B cell (primary cell): ENCODE measurements around the gene MYCBP2. TPM values are rescaled to one million over a fixed set of nuclear protein-coding genes. Genes with fewer than 3 reads are reported as not detected.

Experiments used
- ATAC-seq: fragments of 200-7000 bp; cut with Tn5 transposase; one replicate; pipeline ENCODE4 v1.10.0; 2021; ENCODE audit warnings: low read depth, mild to moderate bottlenecking, moderate number of reproducible peaks, moderate library complexity
- CTCF ChIA-PET: fragments of 350-600 bp; sonication (Branson Sonifier 250); formaldehyde crosslinking; loops from one replicate; lab custom pipeline; 2021; ENCODE audit warnings: antibody characterized with exemption, inconsistent platforms; lab: Charles Lee
- POLR2A ChIA-PET: fragments of 350-600 bp; sonication (Branson Sonifier 250); formaldehyde crosslinking; loops from one replicate; lab custom pipeline; 2021; ENCODE audit warnings: antibody characterized with exemption; lab: Charles Lee
- DNase-seq: peaks from one replicate; pipeline ENCODE4 v3.0.0; 2013
- H2AFZ ChIP-seq: 2 replicates; pipeline ENCODE4 v1.6.1; 2012; ENCODE audit warnings: mild to moderate bottlenecking, low read depth, low read length; ENCODE audit not compliant: insufficient read depth, poor library complexity, severe bottlenecking
- H3K27ac ChIP-seq, 2 donors: 1 replicate in 1 of 2; 2 replicates in 1 of 2; pipeline ENCODE4 v1.5.1; 2012 to 2013; ENCODE audit warnings: low read length in 2 of 2, mild to moderate bottlenecking in 2 of 2, moderate library complexity in 1 of 2
- H3K27me3 ChIP-seq, 4 experiments: fragments of 200-600 bp in 1 of 4; sonication (generic) in 1 of 4; replicated peaks in 1 of 4; 1 replicate in 2 of 4; 2 replicates in 2 of 4; pipeline versions ENCODE4 v1.6.1 to v1.7.0; 2013 to 2016; ENCODE audit warnings: low read length in 3 of 4, mild to moderate bottlenecking in 2 of 4, mixed read lengths in 1 of 4, moderate library complexity in 1 of 4; ENCODE audit not compliant: insufficient read depth in 4 of 4, control insufficient read depth in 3 of 4; ENCODE audit errors: control extremely low read depth in 1 of 4
- H3K36me3 ChIP-seq, 2 experiments: replicated peaks in 1 of 2; 1 replicate in 1 of 2; 2 replicates in 1 of 2; pipeline versions ENCODE4 v1.6.1 to v1.7.1; 2013; ENCODE audit warnings: low read length in 1 of 2; ENCODE audit not compliant: insufficient read depth in 2 of 2, control insufficient read depth in 1 of 2; ENCODE audit errors: control extremely low read depth in 1 of 2, extremely low read depth in 1 of 2
- H3K4me1 ChIP-seq, 2 donors: fragments of 200-600 bp in 1 of 2; sonication (generic) in 1 of 2; 1 replicate in 1 of 2; 2 replicates in 1 of 2; pipeline versions ENCODE4 v1.5.1 to v1.6.1; 2013 to 2017; ENCODE audit warnings: low read length in 2 of 2; ENCODE audit not compliant: control insufficient read depth in 2 of 2, insufficient read depth in 2 of 2
- H3K4me2 ChIP-seq: replicated peaks from 2 replicates; pipeline ENCODE3; 2012; ENCODE audit warnings: mild to moderate bottlenecking, low read depth, low read length; ENCODE audit not compliant: poor library complexity, severe bottlenecking
- H3K4me3 ChIP-seq, 5 experiments: fragments of 200-600 bp in 1 of 5; sonication (generic) in 1 of 5; 1 replicate in 3 of 5; 2 replicates in 2 of 5; pipeline versions ENCODE4 v1.5.1 to v1.7.0; 2011 to 2016; ENCODE audit warnings: low read length in 4 of 5, mild to moderate bottlenecking in 4 of 5, low read depth in 2 of 5, control low read depth in 1 of 5, moderate library complexity in 1 of 5; ENCODE audit not compliant: insufficient read depth in 1 of 5; ENCODE audit errors: control extremely low read depth in 1 of 5, extremely low read depth in 1 of 5
- H3K79me2 ChIP-seq: fragments of 200-600 bp; sonication (generic); one replicate; pipeline ENCODE4 v1.6.0; 2016; ENCODE audit warnings: low read length; ENCODE audit not compliant: control insufficient read depth, insufficient read depth
- H3K9ac ChIP-seq: fragments of 200-600 bp; sonication (generic); 2 replicates; pipeline ENCODE4 v1.6.1; 2017; ENCODE audit warnings: mild to moderate bottlenecking, low read length, moderate library complexity
- H3K9me3 ChIP-seq, 3 donors: one replicate each; pipeline versions ENCODE4 v1.6.1 to v1.7.1; 2013; ENCODE audit warnings: low read length in 2 of 3; ENCODE audit not compliant: control insufficient read depth in 2 of 3, insufficient read depth in 1 of 3; ENCODE audit errors: control extremely low read depth in 1 of 3
- H4K20me1 ChIP-seq: 2 replicates; pipeline ENCODE4 v1.6.0; 2012; ENCODE audit warnings: mild to moderate bottlenecking, low read length; ENCODE audit not compliant: insufficient read depth, control insufficient read depth, poor library complexity, severe bottlenecking
- H3K27ac Mint-ChIP-seq: one replicate; pipeline ENCODE4 v1.8.0; 2021; ENCODE audit warnings: mixed read lengths
- H3K27me3 Mint-ChIP-seq: one replicate; pipeline ENCODE4 v1.8.0; 2021; ENCODE audit warnings: mixed read lengths
- H3K4me1 Mint-ChIP-seq: one replicate; pipeline ENCODE4 v1.8.0; 2021; ENCODE audit warnings: mixed read lengths
- H3K4me3 Mint-ChIP-seq: one replicate; pipeline ENCODE4 v1.8.0; 2021; ENCODE audit warnings: mixed read lengths
- H3K9me3 Mint-ChIP-seq: one replicate; pipeline ENCODE4 v1.8.0; 2022; ENCODE audit warnings: mixed read lengths; ENCODE audit not compliant: insufficient read depth
- CTCF ChIP-seq: fragments of 200-600 bp; IDR thresholded peaks from one replicate; pipeline ENCODE4 v1.8.0; 2022; ENCODE audit warnings: antibody characterized with exemption, mild to moderate bottlenecking
- EZH2 ChIP-seq: IDR thresholded peaks from 2 replicates; pipeline ENCODE4 v1.6.1; 2012; ENCODE audit warnings: borderline replicate concordance, low read depth, mild to moderate bottlenecking, moderate library complexity, low read length; ENCODE audit not compliant: insufficient read depth, poor library complexity, severe bottlenecking
- WGBS: methylation state at CpG from one replicate; pipeline ENCODE4 v1.1.5; 2013; ENCODE audit warnings: missing lambda C conversion rate; ENCODE audit not compliant: insufficient coverage; 5-methylcytosine and 5-hydroxymethylcytosine counted together
- intact Hi-C: fragments of 100-400 bp; cut with micrococcal nuclease; formaldehyde crosslinking; loops from one replicate; pipeline ENCODE4 v1.10.0; 2022
- polyA plus RNA-seq: library from polyadenylated mRNA; depleted of rRNA; stranded (reverse); fragments of >200 nt; gene quantifications from 2 replicates; pipeline ENCODE4 v1.2.3, GENCODE V29; 2012
- total RNA-seq, 2 donors: library from RNA; stranded (reverse); fragments of 120-200 nt in 1 of 2; gene quantifications; 1 replicate in 1 of 2; 2 replicates in 1 of 2; pipeline versions ENCODE4 v1.2.3 to v1.2.4, GENCODE V29; 2013 to 2022

The MYCBP2 gene
- total and polyA plus RNA-seq, 2 donors (not counting 1 experiment from before 2014, with no cell fraction given): 84.0 to 237 TPM

- ChIA-PET CTCF (no interaction called here), POLR2A (no interaction called here)
- no peak overlapping the region for H3K4me3 Mint-ChIP-seq
- DNase-seq (no peak), ATAC-seq (no peak)
- H3K27me3 Mint-ChIP-seq: no peaks in the 10 kb centered on the region
- no peak overlapping the region for H2AFZ ChIP-seq
- H3K27me3 ChIP-seq: no peaks in the 10 kb centered on the region
- no peaks in the 10 kb centered on the region for H4K20me1 ChIP-seq
- no peaks in the 10 kb centered on the region for H3K4me1 Mint-ChIP-seq
- TF ChIP-seq EZH2 (no peak), CTCF (no peak)
- H3K79me2 ChIP-seq: peaks cover 3% of the 10 kb centered on the region
- no peak overlapping the region for H3K27ac ChIP-seq
- intact Hi-C loops: no loop called here
- no peaks in the 10 kb centered on the region for H3K9me3 Mint-ChIP-seq
- no peak overlapping the region for H3K9ac ChIP-seq
- no peak overlapping the region for H3K4me3 ChIP-seq
- no CpG with 5 or more reads among the region's 2 CpGs for WGBS
- H3K36me3 ChIP-seq: peaks cover 7 to 76% of the 10 kb centered on the region in 2 experiments
- H3K4me2 ChIP-seq: no peak overlapping the region
- H3K27ac Mint-ChIP-seq: no peak overlapping the region
- H3K9me3 ChIP-seq: no peaks in the 10 kb centered on the region
- H3K4me1 ChIP-seq: no peaks in the 10 kb centered on the region
These were observed 155.4 kb downstream of the MYCBP2 start for GRCh38 chr13:77171451-77171850.

GRCh38 chr13:77168237-77168636, 158.7 kb downstream of the MYCBP2 start:
- Histone ChIP-seq H3K36me3 (peaks cover 9 to 86% of the 10 kb centered on the region in 2 experiments), H3K4me2 (no peak overlapping the region), H3K4me3 (no peak overlapping the region), H2AFZ (no peak overlapping the region), H3K9me3 (no peaks in the 10 kb centered on the region), H3K9ac (no peak overlapping the region), H3K4me1 (no peaks in the 10 kb centered on the region), H3K27ac (no peak overlapping the region), H4K20me1 (no peaks in the 10 kb centered on the region), H3K27me3 (no peaks in the 10 kb centered on the region), H3K79me2 (peaks cover 3% of the 10 kb centered on the region)
- H3K27me3 Mint-ChIP-seq: no peaks in the 10 kb centered on the region
- ATAC-seq (no peak), DNase-seq (no peak)
- intact Hi-C loops: no loop called here
- H3K27ac Mint-ChIP-seq: peak overlapping the region; percentile 2
- ChIA-PET CTCF (no interaction called here), POLR2A (no interaction called here)
- no CpG with 5 or more reads among the region's 6 CpGs for WGBS
- no peaks in the 10 kb centered on the region for H3K9me3 Mint-ChIP-seq
- no peaks in the 10 kb centered on the region for H3K4me1 Mint-ChIP-seq
- no peak overlapping the region for H3K4me3 Mint-ChIP-seq
- TF ChIP-seq EZH2: no peak
- no peak for TF ChIP-seq CTCF
